Coronary artery (tissue), 2 donors: ENCODE results near the gene LMF1.

ENCODE experiments used
- DNase-seq: peaks from one replicate; pipeline ENCODE4 v3.0.0-alpha.2; 2017; ENCODE audit warnings: low spot score
- H3K27ac ChIP-seq, 2 donors: fragments of 200-600 bp; sonication (generic); one replicate each; pipeline ENCODE4 v1.5.1; 2016 to 2019
- H3K4me3 ChIP-seq: fragments of 200-600 bp; sonication (generic); 2 replicates; pipeline ENCODE4 v1.5.1; 2016; ENCODE audit warnings: mild to moderate bottlenecking, moderate library complexity
- TF ChIP-seq, protein P1 (sequence below): fragments of 200-600 bp; sonication (generic); IDR thresholded peaks from one replicate; pipeline ENCODE4 v1.5.1; 2019; ENCODE audit warnings: antibody characterized with exemption

Gene LMF1

DNA sequence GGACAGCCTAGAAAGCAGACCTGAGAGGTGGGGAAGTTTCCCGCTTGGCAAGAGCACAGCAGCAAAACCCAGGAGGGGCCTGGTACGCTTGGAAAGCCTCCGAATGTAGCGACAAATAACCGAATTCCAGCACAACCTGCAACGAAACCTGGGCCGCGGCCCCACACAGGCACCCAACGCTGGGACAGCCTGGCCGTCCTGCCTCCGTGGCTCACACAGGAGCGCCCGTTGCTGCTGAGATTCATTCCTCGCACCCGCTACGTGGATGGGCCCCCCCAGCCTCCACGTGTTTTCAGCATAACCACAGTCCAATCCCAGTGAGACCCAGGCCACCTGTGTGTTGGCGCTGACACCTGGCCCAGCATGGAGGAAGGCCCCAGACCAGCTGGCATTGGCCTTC lies 42.9 kb downstream of the LMF1 start:
- Histone ChIP-seq H3K27ac (no peak overlapping the region), H3K4me3 (no peak overlapping the region)
- DNase-seq = no peak
- TF ChIP-seq, protein P1, sequence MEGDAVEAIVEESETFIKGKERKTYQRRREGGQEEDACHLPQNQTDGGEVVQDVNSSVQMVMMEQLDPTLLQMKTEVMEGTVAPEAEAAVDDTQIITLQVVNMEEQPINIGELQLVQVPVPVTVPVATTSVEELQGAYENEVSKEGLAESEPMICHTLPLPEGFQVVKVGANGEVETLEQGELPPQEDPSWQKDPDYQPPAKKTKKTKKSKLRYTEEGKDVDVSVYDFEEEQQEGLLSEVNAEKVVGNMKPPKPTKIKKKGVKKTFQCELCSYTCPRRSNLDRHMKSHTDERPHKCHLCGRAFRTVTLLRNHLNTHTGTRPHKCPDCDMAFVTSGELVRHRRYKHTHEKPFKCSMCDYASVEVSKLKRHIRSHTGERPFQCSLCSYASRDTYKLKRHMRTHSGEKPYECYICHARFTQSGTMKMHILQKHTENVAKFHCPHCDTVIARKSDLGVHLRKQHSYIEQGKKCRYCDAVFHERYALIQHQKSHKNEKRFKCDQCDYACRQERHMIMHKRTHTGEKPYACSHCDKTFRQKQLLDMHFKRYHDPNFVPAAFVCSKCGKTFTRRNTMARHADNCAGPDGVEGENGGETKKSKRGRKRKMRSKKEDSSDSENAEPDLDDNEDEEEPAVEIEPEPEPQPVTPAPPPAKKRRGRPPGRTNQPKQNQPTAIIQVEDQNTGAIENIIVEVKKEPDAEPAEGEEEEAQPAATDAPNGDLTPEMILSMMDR = no peak

DNA sequence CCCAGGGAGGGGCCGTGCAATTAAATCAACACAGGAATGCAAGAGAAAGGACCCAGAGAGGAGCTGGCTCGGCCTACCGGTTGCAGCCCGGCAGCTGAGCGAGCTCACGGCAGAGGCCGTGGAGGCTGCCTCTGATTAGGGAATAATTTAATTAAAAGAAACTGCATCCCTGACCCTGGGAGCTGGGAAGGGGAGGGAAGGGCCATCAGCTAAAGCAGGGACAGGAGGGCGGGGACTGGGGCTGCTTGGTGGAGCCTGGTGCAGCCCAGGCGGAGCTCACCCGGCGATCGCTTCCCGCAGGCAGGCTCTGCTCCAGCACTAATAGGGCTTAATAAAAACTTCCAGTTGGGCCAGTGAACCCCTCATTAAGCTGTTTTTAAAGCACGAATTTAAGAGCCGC lies 43.4 kb downstream of the LMF1 start:
- no peak overlapping the region for H3K4me3 ChIP-seq
- H3K27ac ChIP-seq = no peak overlapping the region
- DNase-seq = no peak
- TF ChIP-seq, protein P1 = no peak

DNA sequence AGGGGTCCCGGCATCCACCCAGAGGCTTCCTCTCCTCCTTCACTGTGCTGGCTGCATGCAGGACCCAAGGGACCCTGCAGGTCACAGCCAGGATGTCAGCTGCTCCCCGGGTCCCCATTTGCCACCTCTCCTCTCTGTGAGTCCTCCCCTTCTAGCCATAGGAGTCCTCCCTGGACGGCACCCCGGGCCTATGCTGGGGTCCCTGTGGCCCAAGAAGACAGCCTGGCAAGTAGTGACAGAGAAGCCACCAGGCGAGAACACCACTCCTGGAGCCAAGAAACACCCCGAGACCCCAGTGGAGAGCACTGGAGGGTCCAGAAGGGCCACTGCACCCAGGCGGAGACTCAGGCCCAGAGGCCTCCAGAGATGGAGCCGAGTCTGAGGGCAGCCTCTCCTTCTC lies 44.1 kb downstream of the LMF1 start:
- TF ChIP-seq, protein P1 = no peak
- no peak overlapping the region for H3K27ac ChIP-seq
- no peak overlapping the region for H3K4me3 ChIP-seq
- DNase-seq = no peak

DNA sequence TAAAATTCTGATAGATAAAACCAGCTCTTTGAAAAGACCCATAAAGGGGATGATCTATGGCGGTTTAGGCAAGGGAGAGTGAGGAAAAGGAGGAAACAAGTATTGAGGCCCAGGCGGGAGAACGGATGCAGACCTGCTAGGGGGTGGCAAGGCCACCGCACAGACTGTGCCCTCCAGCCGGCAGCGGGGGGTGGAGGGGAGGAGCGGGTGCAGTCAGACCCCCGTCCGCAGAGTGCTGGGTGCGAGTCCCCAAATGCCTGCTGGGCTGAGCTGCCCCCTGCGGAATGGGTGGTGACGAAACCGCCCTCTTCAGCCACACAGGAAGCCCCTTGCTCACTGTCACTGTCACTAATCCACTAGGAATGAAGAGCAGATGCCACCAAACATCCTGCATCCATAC lies 46.0 kb downstream of the LMF1 start:
- Histone ChIP-seq H3K4me3 (no peak overlapping the region), H3K27ac (no peak overlapping the region)
- TF ChIP-seq, protein P1 = no peak
- no peak for DNase-seq

DNA sequence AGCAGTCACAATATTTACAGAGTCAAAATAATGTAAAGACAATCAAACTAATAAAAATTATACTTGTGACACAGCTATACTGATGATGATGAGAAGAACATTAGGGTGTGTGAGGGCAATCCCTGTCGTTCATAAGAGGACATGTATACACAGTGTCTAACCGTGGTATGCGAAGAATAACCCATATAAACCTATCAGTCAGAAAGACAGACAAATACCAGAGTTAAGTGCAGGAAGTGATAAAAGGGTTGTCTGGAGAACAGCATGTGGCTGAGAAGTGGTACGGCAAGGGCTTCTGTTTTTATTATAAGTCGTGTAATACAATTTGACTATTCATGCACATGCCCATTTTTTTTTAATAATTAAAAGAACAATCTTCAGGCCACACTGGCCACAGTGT lies 46.7 kb downstream of the LMF1 start:
- H3K27ac ChIP-seq = no peak overlapping the region
- no peak for DNase-seq
- H3K4me3 ChIP-seq = no peak overlapping the region
- TF ChIP-seq, protein P1 = no peak

DNA sequence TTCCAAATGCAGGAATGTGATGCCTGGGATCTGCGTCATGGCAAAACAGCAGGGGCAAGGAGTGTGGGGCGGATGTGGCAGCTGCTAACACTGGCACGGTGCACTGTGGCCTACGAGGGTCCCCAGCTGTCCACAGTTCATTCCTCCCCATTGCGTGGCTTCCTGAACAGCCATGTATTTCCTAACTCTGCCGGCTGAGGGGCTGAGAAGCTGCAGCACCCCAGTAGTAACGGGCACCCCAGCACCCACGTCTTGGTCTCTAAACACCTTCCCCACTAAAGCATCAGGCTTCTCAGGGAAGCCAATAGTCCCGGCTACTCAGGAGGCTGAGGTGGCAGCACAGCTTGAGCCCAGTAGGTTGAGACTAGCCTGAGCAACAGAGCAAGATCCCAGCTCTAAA lies 47.6 kb downstream of the LMF1 start:
- TF ChIP-seq, protein P1 = no peak
- DNase-seq = no peak
- no peak overlapping the region for H3K4me3 ChIP-seq
- no peak overlapping the region for H3K27ac ChIP-seq

DNA sequence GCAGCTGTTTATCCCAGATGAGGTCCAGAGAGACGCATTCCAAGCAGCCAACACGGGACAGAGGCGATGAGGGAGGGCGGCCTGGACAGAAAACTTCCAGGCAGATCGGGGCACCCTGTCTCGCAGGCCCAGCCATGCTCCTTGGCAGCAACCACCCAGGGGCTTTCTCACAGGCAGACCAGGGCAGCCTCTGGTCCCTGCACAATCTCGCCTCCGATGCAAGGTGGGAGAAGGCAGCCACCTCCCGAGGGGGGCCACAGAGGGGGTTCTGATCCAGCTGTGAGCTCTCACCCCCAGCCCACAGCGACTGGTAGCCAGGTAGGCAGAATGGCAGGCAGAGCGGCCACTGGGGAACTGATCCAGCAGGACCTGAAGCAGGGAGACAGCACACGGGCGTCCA lies 48.7 kb downstream of the LMF1 start:
- TF ChIP-seq, protein P1 = no peak
- no peak overlapping the region for H3K27ac ChIP-seq
- DNase-seq = no peak
- H3K4me3 ChIP-seq = no peak overlapping the region
